Hematopoietic multipotent progenitor cell (in vitro differentiated cells): Measurements from ENCODE around the gene PLA2R1. TPM values are rescaled to one million over a fixed set of nuclear protein-coding genes. Genes with fewer than 3 reads are reported as not detected.

Source experiments
- DNase-seq, 3 donors: peaks; one replicate each; pipeline ENCODE4 v3.0.0-alpha.2; 2011 to 2015; ENCODE audit warnings: low read depth in 2 of 3, low spot score in 2 of 3
- total RNA-seq: library from RNA; depleted of rRNA; stranded (reverse); fragments of >200 nt; gene quantifications from one replicate; pipeline ENCODE4 v1.2.3, GENCODE V29; 2012

Gene PLA2R1
- total RNA-seq, 1 donor = 2.4 TPM

DNA sequence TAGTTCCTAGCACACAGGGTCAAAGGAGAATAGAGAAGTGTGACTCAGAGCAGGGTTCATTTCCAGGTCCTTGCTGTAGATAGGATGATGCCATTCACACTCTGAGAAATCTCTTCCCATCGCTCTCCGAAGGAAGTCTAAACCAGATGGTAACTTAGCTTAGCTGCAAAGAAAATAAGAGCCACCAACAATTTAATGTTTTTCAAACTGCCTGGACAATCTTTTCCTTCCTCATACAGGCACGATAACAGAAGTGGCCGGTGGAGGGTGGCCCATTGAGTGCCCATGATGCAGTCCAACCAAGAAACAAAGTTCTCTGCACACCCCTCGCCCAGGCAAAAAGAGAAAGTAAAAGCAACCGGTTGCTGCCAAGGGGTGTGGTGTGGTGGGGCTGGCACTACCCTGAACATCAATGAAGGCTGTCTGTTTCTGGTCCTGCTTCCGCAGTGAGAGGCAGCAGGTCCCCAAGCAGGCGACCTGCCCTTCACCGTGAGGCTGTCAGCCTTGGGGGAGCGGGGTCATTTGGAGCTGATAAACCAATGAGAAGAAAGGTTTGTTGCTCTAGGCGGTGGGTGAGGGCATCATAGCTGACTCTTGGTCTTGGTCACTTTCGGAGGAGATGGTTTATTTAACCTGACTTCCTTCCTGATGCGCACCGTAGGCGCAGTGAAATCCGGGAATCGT lies 158.8 kb downstream of the PLA2R1 start:
- DNase-seq = peak; percentile 25 to 80 (median 63)

DNA sequence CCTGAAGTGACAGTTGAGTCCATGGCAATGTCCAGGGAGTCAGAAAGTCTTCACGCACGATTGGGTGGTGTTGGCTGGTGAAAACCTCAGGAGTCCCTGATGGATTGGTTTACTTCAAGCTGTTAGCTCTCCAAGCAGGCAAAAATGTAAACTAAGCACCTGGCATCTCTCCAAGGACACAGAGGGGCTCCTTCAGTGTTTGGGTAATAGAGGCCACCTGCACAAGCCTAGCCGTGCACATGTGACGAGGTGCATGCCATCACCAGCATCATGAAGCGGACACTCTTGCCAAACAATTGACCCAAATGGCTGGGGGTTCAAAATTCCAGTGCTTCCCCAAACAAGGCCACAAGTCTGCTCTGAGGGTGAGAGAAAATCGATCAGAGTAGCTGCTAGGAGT lies 159.7 kb downstream of the PLA2R1 start:
- DNase-seq = no peak

DNA sequence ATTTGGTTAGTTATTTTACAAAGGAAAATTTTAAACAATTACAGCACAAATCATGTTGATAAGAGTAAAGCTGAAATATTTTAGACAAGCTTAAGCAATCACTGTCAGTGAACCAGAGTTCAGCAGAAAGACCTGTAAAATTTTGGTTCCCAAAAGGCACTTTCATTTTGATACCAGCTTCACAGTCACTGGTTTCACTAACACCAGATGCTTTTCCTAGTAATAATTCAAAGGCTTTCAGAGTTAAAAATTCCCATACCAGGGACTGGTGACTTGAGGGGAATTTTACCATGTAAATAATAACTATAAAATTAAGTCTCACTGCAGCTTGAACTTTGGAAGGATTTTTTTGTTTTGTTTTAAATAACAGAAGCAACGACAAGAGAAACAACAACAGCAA lies 162.1 kb downstream of the PLA2R1 start:
- no peak for DNase-seq

DNA sequence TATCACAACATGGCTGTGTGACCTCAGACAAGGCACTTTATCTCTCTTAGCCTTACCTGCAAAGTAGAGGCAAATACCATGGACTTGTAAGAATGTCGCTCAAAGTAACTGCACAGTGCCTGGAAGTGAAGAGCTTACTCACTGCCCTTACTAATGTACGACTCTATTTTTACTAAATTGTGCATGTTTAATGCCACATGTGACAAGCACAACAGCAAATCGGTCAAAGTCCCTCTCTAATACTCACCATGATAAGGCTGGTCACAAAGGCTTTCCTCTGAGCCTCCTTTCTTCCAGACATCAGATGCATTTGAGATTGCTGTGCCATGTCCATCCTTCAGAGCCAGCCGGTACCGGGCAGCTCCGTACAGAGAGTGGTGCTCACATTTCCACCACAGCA lies 164.0 kb downstream of the PLA2R1 start:
- no peak for DNase-seq

DNA sequence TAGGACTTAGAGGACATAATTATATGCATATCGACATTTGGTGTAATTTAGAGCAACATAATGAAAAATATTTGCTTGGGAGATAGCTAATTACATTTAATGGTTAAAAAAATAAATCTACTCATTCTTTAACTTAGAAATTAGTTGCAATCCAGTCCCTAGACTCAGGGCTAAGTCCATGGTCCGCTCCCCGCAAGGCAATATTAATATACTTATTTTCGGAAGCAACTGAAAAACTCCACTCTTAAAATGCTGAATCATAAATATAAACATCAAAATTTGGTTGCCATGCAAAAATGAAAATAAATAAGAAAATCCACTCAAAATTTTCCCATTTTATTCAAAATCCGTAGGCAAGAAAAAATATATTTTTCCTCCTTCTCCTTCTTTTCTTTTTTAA lies 164.7 kb downstream of the PLA2R1 start:
- no peak for DNase-seq

DNA sequence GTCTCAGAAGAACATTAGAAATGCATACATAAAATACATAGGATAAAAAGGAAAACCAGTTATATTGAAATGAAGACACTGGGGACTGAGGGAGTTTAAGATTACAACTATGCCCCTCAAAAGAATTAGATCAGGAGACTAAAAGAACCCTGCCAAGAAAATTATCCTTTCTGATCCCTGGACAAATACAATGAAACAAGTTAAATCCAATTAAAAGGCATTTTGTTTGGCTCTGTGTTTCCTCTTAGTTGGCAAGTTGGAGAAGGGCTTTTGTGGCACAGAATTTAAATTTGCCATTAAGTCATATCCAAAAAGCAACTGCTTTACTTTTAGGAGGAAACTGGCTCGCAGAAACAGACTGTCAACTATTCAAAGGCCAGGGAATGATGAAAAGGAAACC lies 165.3 kb downstream of the PLA2R1 start:
- no peak for DNase-seq

DNA sequence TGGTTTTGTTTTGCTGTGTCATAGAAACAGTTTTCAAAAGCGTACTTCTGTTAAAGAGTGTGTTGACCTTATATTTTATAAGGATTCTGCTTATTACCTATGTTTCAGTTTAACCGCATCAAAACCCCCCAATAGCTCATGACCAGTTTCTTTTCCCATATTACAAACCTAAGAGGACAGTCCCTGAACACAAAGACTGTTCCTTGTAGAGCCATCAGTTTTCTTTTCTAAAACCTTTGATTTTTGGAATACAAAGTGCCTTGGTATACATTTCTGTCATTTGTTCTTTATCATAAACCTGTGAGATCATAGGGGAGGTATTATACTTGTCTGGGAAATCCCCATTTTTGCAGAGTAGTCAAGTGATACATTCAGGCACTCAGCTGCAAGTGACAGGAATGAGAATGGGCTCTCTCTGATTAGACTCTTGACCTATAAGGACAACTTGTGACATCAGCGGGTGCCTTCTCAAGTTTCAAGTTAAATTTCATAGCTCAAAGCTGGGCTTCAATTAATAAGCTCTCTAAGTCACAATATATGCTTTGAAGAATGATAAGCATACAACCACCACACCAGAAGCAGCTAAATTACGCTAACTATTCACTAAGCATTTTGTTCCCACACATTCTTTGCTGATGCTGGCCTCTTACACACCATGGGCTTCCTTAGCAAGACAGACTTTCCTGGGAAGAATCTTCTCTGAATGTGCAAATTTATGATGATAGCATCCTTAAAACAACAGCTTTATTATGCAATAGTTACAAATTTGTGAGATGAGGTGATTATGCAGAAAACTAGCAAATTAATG lies 167.0 kb downstream of the PLA2R1 start:
- no peak for DNase-seq

DNA sequence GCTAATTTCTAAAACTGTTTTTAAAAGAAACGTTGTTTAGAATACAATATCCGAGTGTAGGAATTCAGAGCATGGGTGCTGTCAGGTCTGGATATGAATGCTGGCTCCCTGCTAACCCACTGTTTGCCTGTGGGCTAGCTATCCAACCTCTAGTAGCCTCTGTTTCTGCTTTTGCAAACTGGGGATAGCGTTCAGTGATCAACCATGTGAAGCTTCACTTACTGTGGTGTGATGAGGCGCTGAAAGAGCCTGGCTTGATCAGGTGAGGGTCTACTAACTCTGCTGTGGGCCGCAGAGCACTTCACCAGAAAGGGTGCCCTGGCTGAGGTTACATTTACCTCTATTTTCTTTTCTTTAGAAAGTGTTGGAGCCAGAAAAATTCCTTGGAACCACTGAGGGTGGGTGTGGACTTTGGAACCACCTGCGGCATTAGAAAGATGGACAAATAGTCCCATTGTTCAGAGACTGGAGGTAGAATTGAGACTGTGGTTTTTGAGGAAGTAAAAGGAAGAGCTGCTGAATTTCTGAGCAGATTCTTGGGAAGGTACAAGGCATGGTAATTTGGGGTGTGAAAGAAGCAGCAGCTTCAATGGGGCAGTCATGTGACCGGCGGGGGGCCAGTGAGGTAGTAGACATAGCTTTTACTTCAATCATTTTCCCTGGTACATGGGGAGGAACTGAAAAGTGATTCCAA lies 168.1 kb downstream of the PLA2R1 start:
- DNase-seq = no peak

DNA sequence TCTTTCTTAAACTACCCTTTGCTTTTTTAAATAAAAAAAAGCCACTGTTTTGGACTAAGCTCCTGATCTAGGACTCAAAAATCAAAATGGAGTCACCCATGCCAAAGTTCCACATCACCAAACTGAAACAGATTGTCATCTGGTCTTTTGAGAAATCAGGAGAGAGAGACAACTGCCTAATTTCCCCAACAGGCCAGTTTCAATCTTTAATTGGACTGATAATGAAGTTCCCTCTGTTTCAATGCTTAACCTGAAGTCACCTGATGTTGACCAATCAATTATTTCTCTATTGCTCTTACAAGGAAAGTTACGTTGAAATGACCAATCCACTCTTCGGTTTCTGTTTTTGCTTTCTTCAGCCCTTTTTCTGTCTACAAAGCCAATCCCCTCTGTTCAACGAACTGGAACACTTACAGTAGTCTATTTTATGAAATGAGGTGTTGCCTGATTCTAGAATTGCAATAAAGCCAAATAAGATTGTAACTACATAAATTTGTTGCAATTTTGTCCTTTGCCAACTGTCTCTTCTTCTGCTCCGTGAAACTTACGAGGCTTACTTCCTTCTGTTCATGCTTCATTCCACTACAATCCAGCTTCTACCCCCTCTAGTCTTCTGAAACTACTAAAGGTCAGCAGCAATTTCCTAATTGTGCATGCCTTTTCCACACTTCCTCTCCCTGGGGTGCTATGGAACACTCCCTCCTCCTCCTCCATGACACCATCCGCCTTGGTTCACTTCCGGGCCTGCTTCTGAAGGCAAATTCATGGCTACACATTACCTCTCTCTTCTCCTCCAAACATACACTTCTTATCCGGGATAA lies 169.2 kb downstream of the PLA2R1 start:
- no peak for DNase-seq

DNA sequence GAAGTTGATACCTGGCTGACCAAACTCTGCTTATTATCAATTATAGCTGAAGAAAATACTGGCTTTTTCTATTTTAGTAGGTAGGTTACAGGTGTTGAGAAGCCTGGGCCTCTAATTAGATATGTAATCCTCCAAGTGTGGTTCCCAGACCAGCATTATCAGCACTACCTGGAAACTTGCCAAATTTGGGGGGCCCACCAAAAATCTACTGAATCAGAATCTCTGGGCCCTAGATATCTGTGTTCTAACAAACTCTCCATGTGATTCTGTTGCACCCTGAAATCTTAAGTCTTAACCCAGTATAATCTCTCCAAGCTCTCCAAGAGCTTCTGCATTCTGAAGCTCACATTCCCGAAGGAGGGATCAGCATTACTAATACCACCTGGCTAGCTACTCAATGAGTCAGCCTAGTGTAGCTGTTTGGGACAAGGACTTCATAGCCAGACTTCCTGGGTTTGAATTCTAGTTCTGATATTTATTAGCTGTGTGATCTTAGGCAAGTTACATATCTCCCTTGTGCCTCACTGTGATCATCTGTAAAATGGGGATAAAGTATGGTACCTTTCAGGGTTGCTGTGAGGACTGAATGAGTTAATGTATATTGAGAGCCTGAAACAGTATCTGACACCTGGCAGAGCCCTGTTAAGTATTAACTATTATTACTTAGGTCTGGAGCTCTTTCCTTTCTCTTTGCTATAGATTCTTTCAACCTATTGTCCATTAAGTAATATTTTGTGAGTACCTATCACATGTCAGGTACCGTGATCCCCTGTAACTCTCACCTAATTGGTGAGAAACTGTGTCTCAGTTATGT lies 170.3 kb downstream of the PLA2R1 start:
- DNase-seq = no peak

DNA sequence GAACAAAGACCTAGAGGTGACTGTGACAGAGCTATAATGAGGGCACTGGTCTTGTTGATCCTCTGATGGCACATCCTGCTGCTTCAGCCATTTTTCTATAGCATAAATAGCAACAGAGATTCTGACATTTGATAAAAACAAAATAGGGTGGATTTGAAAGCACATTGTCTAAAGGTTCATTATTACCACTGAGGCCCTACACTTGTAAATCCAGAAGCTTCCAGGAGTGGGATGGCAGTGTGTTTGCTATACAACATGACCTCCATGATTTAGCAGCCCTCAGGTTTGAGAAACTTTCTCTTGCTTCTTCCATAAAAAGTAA lies 171.2 kb downstream of the PLA2R1 start:
- DNase-seq = no peak

DNA sequence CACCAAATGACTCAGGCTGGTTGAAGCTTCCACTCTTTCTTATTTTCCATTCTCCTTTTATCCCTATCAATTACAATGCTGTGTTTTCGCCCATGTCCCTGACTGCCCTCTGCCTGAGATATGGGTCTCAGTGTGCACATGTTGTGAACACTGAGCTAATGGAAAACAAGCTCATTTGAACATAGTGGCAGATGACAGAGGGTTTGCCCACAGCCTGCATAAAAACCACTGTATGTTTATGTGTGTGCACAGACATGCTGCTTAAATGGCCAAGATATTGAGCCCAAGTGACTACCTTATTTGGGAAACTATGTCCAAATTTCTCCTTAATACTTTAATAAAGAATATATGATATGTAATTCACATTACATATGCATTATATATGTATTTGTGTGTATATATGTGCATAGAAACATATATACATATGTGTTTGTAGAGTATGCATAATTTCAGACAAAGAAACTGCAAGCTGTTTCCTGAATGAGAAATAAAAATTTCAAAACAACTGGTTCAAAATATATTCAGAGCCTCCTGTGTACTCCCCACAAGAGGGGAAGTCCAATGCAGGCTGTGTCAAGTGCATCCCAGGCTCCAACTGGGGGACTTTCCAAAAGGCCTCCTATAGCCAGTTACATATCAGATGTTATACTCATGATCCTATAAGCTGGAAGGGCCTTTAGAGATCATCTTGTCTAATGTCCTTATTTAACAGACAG lies 171.7 kb downstream of the PLA2R1 start:
- DNase-seq = peak in 2 of 3 donors; percentile 61 to 77

DNA sequence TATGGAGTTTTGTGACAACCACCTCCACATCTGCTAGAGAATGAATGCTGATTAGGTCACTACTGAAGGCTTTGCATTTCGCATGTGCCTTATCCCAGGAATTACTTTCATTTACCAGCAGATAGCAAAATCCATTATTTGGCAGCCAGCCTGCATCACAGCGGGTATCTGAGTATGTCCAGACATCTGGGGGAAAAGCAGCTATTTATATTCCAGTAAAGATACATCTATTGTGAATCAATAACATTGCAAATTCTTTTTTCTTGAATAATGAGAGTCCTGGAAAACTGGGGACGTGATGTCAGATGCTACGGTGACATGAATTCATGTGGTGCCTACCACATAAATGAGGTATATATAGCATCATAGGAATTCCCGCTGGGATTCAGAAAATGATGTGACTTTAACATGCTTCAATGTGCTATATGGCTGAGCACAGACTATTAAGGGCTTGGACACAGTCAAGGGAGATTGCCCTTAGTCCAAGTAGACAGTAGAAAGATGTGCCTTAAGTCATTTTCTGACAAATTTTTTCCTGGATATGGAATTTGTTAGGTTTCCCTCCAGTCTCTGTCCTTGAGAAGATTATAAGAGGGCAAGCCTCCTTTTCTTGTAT lies 180.2 kb downstream of the PLA2R1 start:
- no peak for DNase-seq

Other genes starting within 250 kb of the PLA2R1 start
- gene LY75, start 157.9 kb downstream of the PLA2R1 start, total RNA-seq = 49.8 TPM
- not detected for gene ITGB6, start 137.7 kb upstream of the PLA2R1 start, total RNA-seq